Measurements from ENCODE around the gene METTL25. TPM values are rescaled to one million over a fixed set of nuclear protein-coding genes. Genes with fewer than 3 reads are reported as not detected.

The METTL25 gene
- polyA plus RNA-seq, 1 of the 3 experiments (the other 2 are of a cell fraction): 3.0 TPM

- TF ChIP-seq MAX (IDR thresholded peaks at IDR 0.05; ENCODE audit: low read depth): no peak
- TF ChIP-seq MXI1 (IDR thresholded peaks at IDR 0.05; ENCODE audit: low read depth, low read length): peak; percentile 54; the same call in 1 of the 2 replicates
- TF ChIP-seq YY1 (IDR thresholded peaks at IDR 0.05; ENCODE audit: low read depth): peak; percentile 98
- 0 out of 2 replicates have a peak, but pooled peaks have one; percentile 24 for TF ChIP-seq PBX3 (IDR thresholded peaks at IDR 0.05)
- TF ChIP-seq REST (IDR thresholded peaks at IDR 0.05; ENCODE audit: low read depth, low read length): peak; percentile 75; the same call in 1 of the 2 replicates
- peak; percentile 58 for TF ChIP-seq ELF1 (IDR thresholded peaks at IDR 0.05)
- TF ChIP-seq GATA2 (CRISPR knock-in tag; IDR thresholded peaks at IDR 0.05): no peak
- peak in 1 of 2 experiments; percentile 35; a peak in 1 of 4 replicates for TF ChIP-seq EP300 (IDR thresholded peaks at IDR 0.05; ENCODE audit: borderline replicate concordance in 1 of 2, low read depth in 1 of 2, low read length in 1 of 2)
- TF ChIP-seq SMC3 (IDR thresholded peaks at IDR 0.05; ENCODE audit: low read depth, low read length): peak; percentile 41
- no peak for TF ChIP-seq TCF12 (IDR thresholded peaks at IDR 0.05)
- peak; percentile 93 for TF ChIP-seq CHD2 (IDR thresholded peaks at IDR 0.05; ENCODE audit: low read length, partially characterized antibody)
These were observed at the start of gene METTL25, which contains the start of gene CCDC59 (continued) for GRCh38 chr12:82358200-82359114.

DNA sequence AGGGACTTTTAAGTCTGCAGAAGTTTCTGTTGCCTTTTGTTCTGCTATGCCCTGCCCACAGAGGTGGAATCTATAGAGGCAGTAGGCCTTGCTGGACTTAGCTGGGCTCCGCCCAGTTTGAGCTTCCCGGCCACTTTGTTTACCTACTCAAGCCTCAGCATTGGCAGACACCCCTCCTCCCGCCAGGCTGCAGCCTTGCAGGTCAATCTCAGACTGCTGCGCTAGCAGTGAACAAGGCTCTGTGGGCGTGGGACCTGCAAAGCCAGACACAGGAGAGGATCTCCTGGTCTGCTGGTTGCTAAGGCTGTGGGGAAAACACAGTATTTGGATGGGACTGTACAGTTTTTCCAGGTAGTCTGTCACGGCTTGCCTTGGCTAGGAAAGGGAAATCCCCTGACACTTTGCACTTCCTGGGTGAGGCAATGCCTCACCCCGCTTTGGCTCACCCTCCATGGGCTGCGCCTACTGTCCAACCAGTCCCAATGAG lies 43.9 kb upstream of the METTL25 start:
- Histone ChIP-seq H3K9me3 (no peaks in the 10 kb centered on the region), H3K27ac (ENCODE audit: low read depth in 2 of 2, low read length in 1 of 2) (no peak overlapping the region), H3F3A (replicated peaks; ENCODE audit: insufficient read depth) (no peaks in the 10 kb centered on the region), H3K79me2 (ENCODE audit: insufficient read depth) (no peaks in the 10 kb centered on the region), H3K36me3 (replicated peaks in 1 of 2; ENCODE audit: control insufficient read depth in 1 of 2, insufficient read depth in 2 of 2, low read length in 1 of 2) (no peaks in the 10 kb centered on the region), H3K27me3 (ENCODE audit: insufficient read depth) (no peaks in the 10 kb centered on the region), H3K4me2 (no peak overlapping the region; the same call in 1 of the 2 replicates), H3K9me2 (no peaks in the 10 kb centered on the region), H3K9ac (no peak overlapping the region), H2AFZ (ENCODE audit: low read depth) (no peak overlapping the region), H4K20me1 (ENCODE audit: insufficient read depth) (no peaks in the 10 kb centered on the region), H3K4me1 (ENCODE audit: control insufficient read depth in 1 of 2, insufficient read depth in 2 of 2, low read depth in 1 of 2, low read length in 1 of 2) (no peaks in the 10 kb centered on the region), H3K4me3 (ENCODE audit: low read depth in 2 of 2, low read length in 1 of 2) (no peak overlapping the region)
- TF ChIP-seq MAX (IDR thresholded peaks at IDR 0.05; ENCODE audit: low read depth): no peak
- no peak for TF ChIP-seq TCF12 (IDR thresholded peaks at IDR 0.05)
- no peak for TF ChIP-seq EP300 (IDR thresholded peaks at IDR 0.05; ENCODE audit: borderline replicate concordance in 1 of 2, low read depth in 1 of 2, low read length in 1 of 2)
- no peak for TF ChIP-seq GABPA (IDR thresholded peaks at IDR 0.05; ENCODE audit: low read depth)
- TF ChIP-seq YY1 (IDR thresholded peaks at IDR 0.05; ENCODE audit: low read depth): no peak
- TF ChIP-seq CHD2 (IDR thresholded peaks at IDR 0.05; ENCODE audit: low read length, partially characterized antibody): no peak
- TF ChIP-seq SMC3 (IDR thresholded peaks at IDR 0.05; ENCODE audit: low read depth, low read length): no peak
- CTCF ChIA-PET: no interaction called here
- WGBS (ENCODE audit: low lambda C conversion rate): 14% methylated on average over 8 of the region's 8 CpGs
- DNase-seq: no peak
- POLR2A ChIA-PET: no interaction called here

Data from SK-N-SH (cell line).